GM12878 (cell line): Measurements from ENCODE around the gene SSMEM1. TPM values are rescaled to one million over a fixed set of nuclear protein-coding genes. Genes with fewer than 3 reads are reported as not detected.

Source experiments
- ATAC-seq: fragments of 200-7000 bp; cut with Tn5 transposase; 3 replicates; pipeline ENCODE4 v1.9.1; 2020; ENCODE audit warnings: mild to moderate bottlenecking, moderate library complexity
- BruUV-seq: library from RNA; stranded (reverse); fragments of 400-500 nt; replicated peaks from 2 replicates; lab custom pipeline; 2021; lab: Mats Ljungman, UMichigan
- CTCF ChIA-PET: fragments of 300-600 bp; sonication (Branson Sonifier 250); formaldehyde crosslinking; extraction: SDS; loops from one replicate; lab custom pipeline; 2021; ENCODE audit warnings: inconsistent platforms; lab: Yijun Ruan, JAX
- POLR2A ChIA-PET: fragments of 350-600 bp; formaldehyde crosslinking; extraction: SDS; loops from one replicate; lab custom pipeline; 2021; ENCODE audit warnings: inconsistent platforms; lab: Charles Lee
- RAD21 ChIA-PET: fragments of 300-600 bp; sonication (Branson Sonifier 250); formaldehyde crosslinking; loops from one replicate; lab custom pipeline; 2023; ENCODE audit warnings: antibody characterized with exemption; ENCODE audit not compliant: unreplicated experiment; lab: Charles Lee
- SMC1A ChIA-PET: fragments of 300-600 bp; sonication (Branson Sonifier 250); formaldehyde crosslinking; loops from one replicate; lab custom pipeline; 2023; ENCODE audit not compliant: unreplicated experiment, uncharacterized antibody; lab: Charles Lee
- DNase-seq: peaks from one replicate; pipeline ENCODE4 v3.0.0-alpha.2; 2011; ENCODE audit warnings: low read depth, low spot score
- FAIRE-seq: peaks from 3 replicates; lab custom pipeline; 2011; peaks lifted over from hg19 to GRCh38; lab: Jason Lieb, UNC
- H2AFZ ChIP-seq: 2 replicates; pipeline ENCODE4 v1.6.0; 2011; ENCODE audit warnings: low read depth, low read length, control low read depth; ENCODE audit not compliant: control insufficient read depth
- H3K27ac ChIP-seq: 2 replicates; pipeline ENCODE4 v1.5.1; 2011; ENCODE audit warnings: control low read depth; ENCODE audit not compliant: control insufficient read depth, insufficient read depth
- H3K27me3 ChIP-seq, 2 experiments: replicated peaks in 1 of 2; 2 replicates each; pipeline versions ENCODE4 v1.6.0 to v1.6.1; 2011; ENCODE audit warnings: low read length in 1 of 2; ENCODE audit not compliant: control insufficient read depth in 2 of 2, insufficient read depth in 2 of 2
- H3K36me3 ChIP-seq, 2 experiments: 2 replicates each; pipeline ENCODE4 v1.5.1; 2011; ENCODE audit warnings: low read length in 1 of 2; ENCODE audit not compliant: control insufficient read depth in 2 of 2, insufficient read depth in 2 of 2
- H3K4me1 ChIP-seq: 2 replicates; pipeline ENCODE4 v1.6.1; 2011; ENCODE audit warnings: mild to moderate bottlenecking, low read length, moderate library complexity, mixed read lengths; ENCODE audit not compliant: control insufficient read depth, insufficient read depth
- H3K4me2 ChIP-seq: 2 replicates; pipeline ENCODE4 v1.6.0; 2011; ENCODE audit warnings: control low read depth; ENCODE audit not compliant: control insufficient read depth, insufficient read depth
- H3K4me3 ChIP-seq: fragments of 200-600 bp; sonication (generic); 2 replicates; pipeline ENCODE4 v1.5.1; 2016
- H3K79me2 ChIP-seq: 2 replicates; pipeline ENCODE4 v1.6.0; 2011; ENCODE audit warnings: low read length; ENCODE audit not compliant: control insufficient read depth, insufficient read depth
- H3K9ac ChIP-seq: 2 replicates; pipeline ENCODE4 v1.8.0; 2011; ENCODE audit warnings: low read length, control low read depth, mixed read lengths; ENCODE audit not compliant: control insufficient read depth, insufficient read depth
- H3K9me3 ChIP-seq: replicated peaks from 3 replicates; pipeline ENCODE4 v1.5.1; 2011; ENCODE audit warnings: mild to moderate bottlenecking, low read length; ENCODE audit not compliant: control insufficient read depth, insufficient read depth
- H4K20me1 ChIP-seq: 2 replicates; pipeline ENCODE4 v1.6.0; 2011; ENCODE audit not compliant: control insufficient read depth, insufficient read depth
- CEBPB ChIP-seq, 2 experiments: fragments of 150-350 bp in 1 of 2; IDR thresholded peaks; 2 replicates each; pipeline ENCODE4 v1.6.1; 2012 to 2014; ENCODE audit warnings: low read depth in 2 of 2, low read length in 2 of 2, borderline replicate concordance in 1 of 2, inconsistent platforms in 1 of 2
- CHD2 ChIP-seq: IDR thresholded peaks from 2 replicates; pipeline ENCODE4 v1.6.1; 2011; ENCODE audit warnings: low read depth, low read length, improper control_type of control experiment, borderline replicate concordance
- CHD4 ChIP-seq: fragments of 200-600 bp; sonication (generic); IDR thresholded peaks from 2 replicates; pipeline ENCODE4 v1.6.1; 2016; ENCODE audit warnings: mild to moderate bottlenecking
- CREB1 ChIP-seq: IDR thresholded peaks from 2 replicates; pipeline ENCODE4 v1.6.1; 2012; ENCODE audit warnings: low read depth, mild to moderate bottlenecking, inconsistent platforms
- CREM ChIP-seq: IDR thresholded peaks from 2 replicates; pipeline ENCODE4 v1.6.1; 2014; ENCODE audit warnings: antibody characterized with exemption, low read depth
- EED ChIP-seq: sonication (generic); IDR thresholded peaks from 2 replicates; pipeline ENCODE4 v1.6.1; 2016; ENCODE audit warnings: antibody characterized with exemption, low read depth
- EGR1 ChIP-seq, 2 experiments: IDR thresholded peaks; 1 replicate in 1 of 2; 2 replicates in 1 of 2; pipeline ENCODE4 v1.6.1; 2011 to 2012; ENCODE audit warnings: low read depth in 2 of 2, low read length in 2 of 2, borderline replicate concordance in 1 of 2, mild to moderate bottlenecking in 1 of 2, moderate library complexity in 1 of 2
- GATAD2B ChIP-seq: fragments of 450-650 bp; conservative IDR thresholded peaks from 2 replicates; pipeline ENCODE4 v1.6.1; 2017; ENCODE audit warnings: low read depth, mild to moderate bottlenecking, moderate library complexity
- HCFC1 ChIP-seq: fragments of 150-350 bp; IDR thresholded peaks from 2 replicates; pipeline ENCODE4 v1.6.1; 2014; ENCODE audit warnings: low read length
- JUND ChIP-seq: IDR thresholded peaks from 2 replicates; pipeline ENCODE4 v1.6.1; 2012; ENCODE audit warnings: low read depth, mild to moderate bottlenecking, low read length, improper control_type of control experiment, moderate library complexity
- KDM1A ChIP-seq: fragments of 200-600 bp; sonication (generic); IDR thresholded peaks from 2 replicates; pipeline ENCODE4 v1.6.1; 2016; ENCODE audit warnings: borderline replicate concordance
- MAX ChIP-seq: IDR thresholded peaks from 2 replicates; pipeline ENCODE4 v1.6.1; 2012; ENCODE audit warnings: low read depth, low read length, improper control_type of control experiment
- NBN ChIP-seq: fragments of 450-650 bp; IDR thresholded peaks from 2 replicates; pipeline ENCODE4 v1.6.1; 2016
- REST ChIP-seq: IDR thresholded peaks from 2 replicates; pipeline ENCODE4 v1.6.1; 2012; ENCODE audit warnings: mild to moderate bottlenecking, low read depth, low read length
- RUNX3 ChIP-seq: IDR thresholded peaks from 2 replicates; pipeline ENCODE4 v1.6.1; 2012; ENCODE audit warnings: low read length, inconsistent platforms
- WGBS: methylation state at CpG from one replicate; pipeline ENCODE4 v1.1.6; 2016; ENCODE audit warnings: low lambda C conversion rate; ENCODE audit not compliant: insufficient replicate concordance, insufficient coverage; ENCODE audit errors: missing lambda C conversion rate; 5-methylcytosine and 5-hydroxymethylcytosine counted together
- in situ Hi-C: fragments of 300-500 bp; cut with MboI; formaldehyde crosslinking; loops from 9 replicates; pipeline ENCODE4 v1.14.3; 2018; ENCODE audit warnings: mixed read lengths
- intact Hi-C: fragments of 100-400 bp; cut with micrococcal nuclease; formaldehyde crosslinking; loops from one replicate; pipeline ENCODE4 v1.14.2; 2022; ENCODE audit not compliant: unreplicated experiment
- polyA plus RNA-seq, 11 experiments: library from polyadenylated mRNA; depleted of rRNA in 4 of 11; unstranded in 6 of 11; stranded (reverse) in 5 of 11; fragments of >200 nt; fragmentation: Nextera tagmentation in 4 of 11; fragmentation: Illumina TruSeq in 1 of 11; extraction: Ambion mirVana in 4 of 11; extraction: Trizol in 1 of 11; gene quantifications; 1 replicate in 1 of 11; 2 replicates in 10 of 11; pipeline versions ENCODE4 v1.2.1 to v1.2.3, GENCODE V29; 2011 to 2016; ENCODE audit warnings: inconsistent platforms in 2 of 11, missing spikeins in 2 of 11, low read depth in 1 of 11
- total RNA-seq, 4 experiments: library from RNA; depleted of rRNA in 3 of 4; stranded (reverse); fragments of >200 nt in 3 of 4; fragmentation: Illumina TruSeq in 1 of 4; extraction: Trizol in 1 of 4; gene quantifications; 2 replicates each; pipeline versions ENCODE4 v1.2.1 to v1.2.3, GENCODE V29; 2013 to 2021
- TF ChIP-seq, protein P1 (sequence below): fragments of 450-650 bp; formaldehyde crosslinking; IDR thresholded peaks from 2 replicates; pipeline ENCODE4 v1.4.0; 2020; ENCODE audit warnings: mild to moderate bottlenecking, moderate library complexity

Gene SSMEM1
- total and polyA plus RNA-seq, 10 of the 15 experiments (the other 5 are each of a cell fraction or from before 2014, with no cell fraction given), result not detected

- FAIRE-seq (peak; percentile 96), DNase-seq (peak; percentile 84), ATAC-seq (peak; percentile 97)
- Histone ChIP-seq H3K4me2 (peak within 1 kb of the TSS; percentile 89), H3K79me2 (peaks cover 12% of the 10 kb centered on the region), H3K27ac (peak within 1 kb of the TSS; percentile 96), H3K9ac (peak within 1 kb of the TSS; percentile 100), H3K4me1 (no peaks in the 10 kb centered on the region), H3K9me3 (no peaks in the 10 kb centered on the region), H3K27me3 (no peaks in the 10 kb centered on the region), H4K20me1 (no peaks in the 10 kb centered on the region), H3K36me3 (peaks cover 1 to 14% of the 10 kb centered on the region in 2 experiments; a peak in 3 of 4 replicates), H3K4me3 (peak within 1 kb of the TSS; percentile 90), H2AFZ (peak within 1 kb of the TSS; percentile 96)
- CTCF ChIA-PET, result interaction anchor here (0.9 to 2.2 kb wide), 7 partner anchors 13 to 553 kb away, joined by 3 to 11 read pairs (median 4); partner anchors contain the start of gene KLHDC10
- POLR2A ChIA-PET, result interaction anchor here (0.6 to 1.6 kb wide), 11 partner anchors 8 to 904 kb away, joined by 3 to 8 read pairs (median 3); partner anchors contain the start of gene KLHDC10
- no TSS peak for BruUV-seq
- WGBS, result 13% methylated on average over 44 of the region's 44 CpGs
- intact Hi-C loops (no loop called here), in situ Hi-C loops (no loop called here)
- SMC1A ChIA-PET, result interaction anchor here (0.8 to 2.5 kb wide), 14 partner anchors 13 to 553 kb away, joined by 3 to 11 read pairs (median 3); partner anchors contain the start of gene KLHDC10
- RAD21 ChIA-PET, result interaction anchor here (0.6 to 2.6 kb wide), 5 partner anchors 20 to 553 kb away, joined by 3 to 11 read pairs (median 3); no protein-coding TSS in a partner anchor
- TF ChIP-seq CHD2 (peak; percentile 100), RUNX3 (peak; percentile 39), REST (no peak), GATAD2B (no peak; the same call in 1 of the 2 replicates), CEBPB (IDR thresholded peaks at IDR 0.05; ENCODE audit: borderline replicate concordance in 1 of 2, low read depth in 2 of 2, low read length in 2 of 2) (no peak), KDM1A (no peak), EED (peak; percentile 68; the same call in 1 of the 2 replicates), JUND (no peak), CHD4 (no peak), MAX (no peak), CREB1 (peak; percentile 52; the same call in 1 of the 2 replicates), EGR1 (IDR thresholded peaks at IDR 0.05; ENCODE audit: borderline replicate concordance in 1 of 2, low read depth in 2 of 2, low read length in 2 of 2) (no peak), NBN (peak; percentile 78; the same call in 1 of the 2 replicates), CREM (peak; percentile 25; the same call in 1 of the 2 replicates), HCFC1 (peak; percentile 73)
- TF ChIP-seq, protein P1, sequence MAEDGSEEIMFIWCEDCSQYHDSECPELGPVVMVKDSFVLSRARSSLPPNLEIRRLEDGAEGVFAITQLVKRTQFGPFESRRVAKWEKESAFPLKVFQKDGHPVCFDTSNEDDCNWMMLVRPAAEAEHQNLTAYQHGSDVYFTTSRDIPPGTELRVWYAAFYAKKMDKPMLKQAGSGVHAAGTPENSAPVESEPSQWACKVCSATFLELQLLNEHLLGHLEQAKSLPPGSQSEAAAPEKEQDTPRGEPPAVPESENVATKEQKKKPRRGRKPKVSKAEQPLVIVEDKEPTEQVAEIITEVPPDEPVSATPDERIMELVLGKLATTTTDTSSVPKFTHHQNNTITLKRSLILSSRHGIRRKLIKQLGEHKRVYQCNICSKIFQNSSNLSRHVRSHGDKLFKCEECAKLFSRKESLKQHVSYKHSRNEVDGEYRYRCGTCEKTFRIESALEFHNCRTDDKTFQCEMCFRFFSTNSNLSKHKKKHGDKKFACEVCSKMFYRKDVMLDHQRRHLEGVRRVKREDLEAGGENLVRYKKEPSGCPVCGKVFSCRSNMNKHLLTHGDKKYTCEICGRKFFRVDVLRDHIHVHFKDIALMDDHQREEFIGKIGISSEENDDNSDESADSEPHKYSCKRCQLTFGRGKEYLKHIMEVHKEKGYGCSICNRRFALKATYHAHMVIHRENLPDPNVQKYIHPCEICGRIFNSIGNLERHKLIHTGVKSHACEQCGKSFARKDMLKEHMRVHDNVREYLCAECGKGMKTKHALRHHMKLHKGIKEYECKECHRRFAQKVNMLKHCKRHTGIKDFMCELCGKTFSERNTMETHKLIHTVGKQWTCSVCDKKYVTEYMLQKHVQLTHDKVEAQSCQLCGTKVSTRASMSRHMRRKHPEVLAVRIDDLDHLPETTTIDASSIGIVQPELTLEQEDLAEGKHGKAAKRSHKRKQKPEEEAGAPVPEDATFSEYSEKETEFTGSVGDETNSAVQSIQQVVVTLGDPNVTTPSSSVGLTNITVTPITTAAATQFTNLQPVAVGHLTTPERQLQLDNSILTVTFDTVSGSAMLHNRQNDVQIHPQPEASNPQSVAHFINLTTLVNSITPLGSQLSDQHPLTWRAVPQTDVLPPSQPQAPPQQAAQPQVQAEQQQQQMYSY (CRISPR knock-in tag), result no peak
Measured at GRCh38 chr7:130205084-130205947, 2.3 kb upstream of the SSMEM1 start, which contains the start of gene TMEM209. TMEM209 (minus strand) TSS chr7:130205406; CDS start chr7:130205375, 31 bp downstream.
